Esophagus muscularis mucosa (tissue), 4 donors: ENCODE results near the gene LCE5A.

Experiments used
- CTCF ChIP-seq, 3 experiments: fragments of 200-600 bp in 2 of 3; fragments of 450-650 bp in 1 of 3; sonication (generic) in 2 of 3; IDR thresholded peaks; one replicate each; pipeline ENCODE4 v1.5.1; 2017 to 2019; ENCODE audit warnings: antibody characterized with exemption in 3 of 3, mild to moderate bottlenecking in 2 of 3, moderate library complexity in 1 of 3
- EP300 ChIP-seq: sonication (generic); formaldehyde crosslinking; IDR thresholded peaks from one replicate; pipeline ENCODE4 v1.6.1; 2017; ENCODE audit warnings: antibody characterized with exemption
- POLR2A ChIP-seq: fragments of 450-650 bp; IDR thresholded peaks from one replicate; pipeline ENCODE4 v1.6.1; 2017; ENCODE audit warnings: antibody characterized with exemption, moderate library complexity, mild to moderate bottlenecking, low read depth
- POLR2AphosphoS5 ChIP-seq, 2 donors: sonication (generic); formaldehyde crosslinking; IDR thresholded peaks; one replicate each; pipeline ENCODE4 v1.6.1; 2017; ENCODE audit warnings: antibody characterized with exemption in 2 of 2

- no peak for TF ChIP-seq CTCF (IDR thresholded peaks at IDR 0.05)
- TF ChIP-seq POLR2A: no peak
- no peak for TF ChIP-seq POLR2AphosphoS5 (IDR thresholded peaks at IDR 0.05)
- no peak for TF ChIP-seq EP300
Observed at GRCh38 chr1:152497273-152497672, 13.3 kb upstream of the LCE5A start.
